HG02588 (cell line): ENCODE data around the gene TRAF2.

Experiments used
- ATAC-seq: cut with Tn5 transposase; IDR thresholded peaks from one replicate; pipeline ENCODE4 v1.9.1; 2021; ENCODE audit warnings: mild to moderate bottlenecking, moderate library complexity; ENCODE audit not compliant: unreplicated experiment

The TRAF2 gene

GRCh38 chr9:136910197-136910900 lies 24.0 kb downstream of the TRAF2 start:
- ATAC-seq: no peak

GRCh38 chr9:136910901-136911245 lies 24.6 kb downstream of the TRAF2 start:
- no peak for ATAC-seq

GRCh38 chr9:136913701-136914438 lies 27.6 kb downstream of the TRAF2 start:
- no peak for ATAC-seq

GRCh38 chr9:136915632-136916329 lies 29.5 kb downstream of the TRAF2 start:
- no peak for ATAC-seq

- ATAC-seq: no peak
These were observed 30.2 kb downstream of the TRAF2 start for GRCh38 chr9:136916330-136917184.

- ATAC-seq: no peak
These were observed 31.6 kb downstream of the TRAF2 start for GRCh38 chr9:136917902-136918301.

GRCh38 chr9:136920069-136920468 lies 33.8 kb downstream of the TRAF2 start:
- no peak for ATAC-seq

GRCh38 chr9:136920734-136921231 lies 34.5 kb downstream of the TRAF2 start:
- ATAC-seq: no peak

- ATAC-seq: no peak
These were observed 35.0 kb downstream of the TRAF2 start for GRCh38 chr9:136921307-136921706.

- ATAC-seq: no peak
These were observed 35.4 kb downstream of the TRAF2 start for GRCh38 chr9:136921718-136922117.

GRCh38 chr9:136922540-136922939 lies 36.2 kb downstream of the TRAF2 start:
- ATAC-seq: no peak

GRCh38 chr9:136923881-136924280 lies 37.6 kb downstream of the TRAF2 start:
- no peak for ATAC-seq

GRCh38 chr9:136925414-136926153 lies 39.3 kb downstream of the TRAF2 start:
- no peak for ATAC-seq

GRCh38 chr9:136926154-136926704 lies 39.9 kb downstream of the TRAF2 start:
- no peak for ATAC-seq

- ATAC-seq: no peak
These were observed 40.4 kb downstream of the TRAF2 start for GRCh38 chr9:136926749-136927148.

GRCh38 chr9:136927343-136928271 lies 41.3 kb downstream of the TRAF2 start:
- ATAC-seq: no peak

GRCh38 chr9:136928591-136928990 lies 42.3 kb downstream of the TRAF2 start:
- ATAC-seq: no peak

- ATAC-seq: no peak
These were observed 43.7 kb downstream of the TRAF2 start for GRCh38 chr9:136930014-136930413.
